Testis (tissue), 3 donors: Measurements from ENCODE around the gene KLHL6. TPM values are rescaled to one million over a fixed set of nuclear protein-coding genes. Genes with fewer than 3 reads are reported as not detected.
"Not testable (repeated sequence)": the region's sequence is repeated elsewhere in the genome, so short reads cannot be mapped to it uniquely, and the experiment has no call there.

Experiments used
- DNase-seq: peaks from one replicate; pipeline ENCODE4 v3.0.0-alpha.2; 2019
- H3K27ac ChIP-seq, 2 donors: fragments of 200-600 bp; sonication (generic); one replicate each; pipeline ENCODE4 v1.5.1; 2019
- H3K27me3 ChIP-seq: fragments of 200-600 bp; sonication (generic); one replicate; pipeline ENCODE4 v1.5.1; 2019
- H3K36me3 ChIP-seq: fragments of 200-600 bp; sonication (generic); one replicate; pipeline ENCODE4 v1.5.1; 2017; ENCODE audit warnings: low read depth; ENCODE audit errors: missing control alignments
- H3K4me1 ChIP-seq: fragments of 200-600 bp; sonication (generic); one replicate; pipeline ENCODE4 v1.5.1; 2019
- H3K4me3 ChIP-seq, 2 donors: fragments of 200-600 bp; sonication (generic); one replicate each; pipeline ENCODE4 v1.5.1; 2017 to 2019
- H3K9me3 ChIP-seq: fragments of 200-600 bp; sonication (generic); one replicate; pipeline ENCODE4 v1.5.1; 2017
- POLR2A ChIP-seq: fragments of 450-650 bp; IDR thresholded peaks from one replicate; pipeline ENCODE4 v1.6.1; 2017; ENCODE audit warnings: antibody characterized with exemption, mild to moderate bottlenecking, moderate library complexity
- WGBS, 2 donors: methylation state at CpG; one replicate each; pipeline ENCODE4 v1.1.5; 2018; 5-methylcytosine and 5-hydroxymethylcytosine counted together
- intact Hi-C: fragments of 100-400 bp; cut with DNase I; formaldehyde crosslinking; loops from one replicate; pipeline ENCODE4 v1.15.1; 2023; ENCODE audit warnings: low total_unique reads
- polyA plus RNA-seq: library from polyadenylated mRNA; stranded (reverse); fragments of 350-450 nt; fragmentation: Illumina TruSeq; extraction: RNeasy Lipid Tissue Mini Kit (QIAGEN cat#74804); gene quantifications from one replicate; pipeline ENCODE4 v1.2.3, GENCODE V29; 2014; ENCODE audit warnings: low read depth, low replicate concordance; ENCODE audit not compliant: insufficient read depth
- total RNA-seq, 2 donors: library from RNA; depleted of rRNA; stranded (reverse); fragments of >200 nt; gene quantifications; one replicate each; pipeline ENCODE4 v1.2.3, GENCODE V29; 2016
- TF ChIP-seq, protein P1 (sequence below), 3 experiments: fragments of 450-650 bp in 2 of 3; fragments of 200-600 bp in 1 of 3; sonication (generic) in 1 of 3; IDR thresholded peaks; one replicate each; pipeline ENCODE4 v1.5.1; 2016 to 2019; ENCODE audit warnings: antibody characterized with exemption in 3 of 3, mild to moderate bottlenecking in 2 of 3, moderate library complexity in 1 of 3

KLHL6 gene
- total and polyA plus RNA-seq, 3 donors from 2014 or later: 0.55 to 1.5 (median 1.4) TPM

- H3K4me1 ChIP-seq: peaks cover 9% of the 10 kb centered on the region
- H3K36me3 ChIP-seq: no peaks in the 10 kb centered on the region
- no peak overlapping the region for H3K27ac ChIP-seq
- no peak overlapping the region for H3K4me3 ChIP-seq
- H3K9me3 ChIP-seq: no peaks in the 10 kb centered on the region
- WGBS, 2 donors: 42 to 46% methylated on average over 6 of the region's 6 CpGs
- DNase-seq: no peak
- H3K27me3 ChIP-seq: no peaks in the 10 kb centered on the region
- TF ChIP-seq, protein P1, sequence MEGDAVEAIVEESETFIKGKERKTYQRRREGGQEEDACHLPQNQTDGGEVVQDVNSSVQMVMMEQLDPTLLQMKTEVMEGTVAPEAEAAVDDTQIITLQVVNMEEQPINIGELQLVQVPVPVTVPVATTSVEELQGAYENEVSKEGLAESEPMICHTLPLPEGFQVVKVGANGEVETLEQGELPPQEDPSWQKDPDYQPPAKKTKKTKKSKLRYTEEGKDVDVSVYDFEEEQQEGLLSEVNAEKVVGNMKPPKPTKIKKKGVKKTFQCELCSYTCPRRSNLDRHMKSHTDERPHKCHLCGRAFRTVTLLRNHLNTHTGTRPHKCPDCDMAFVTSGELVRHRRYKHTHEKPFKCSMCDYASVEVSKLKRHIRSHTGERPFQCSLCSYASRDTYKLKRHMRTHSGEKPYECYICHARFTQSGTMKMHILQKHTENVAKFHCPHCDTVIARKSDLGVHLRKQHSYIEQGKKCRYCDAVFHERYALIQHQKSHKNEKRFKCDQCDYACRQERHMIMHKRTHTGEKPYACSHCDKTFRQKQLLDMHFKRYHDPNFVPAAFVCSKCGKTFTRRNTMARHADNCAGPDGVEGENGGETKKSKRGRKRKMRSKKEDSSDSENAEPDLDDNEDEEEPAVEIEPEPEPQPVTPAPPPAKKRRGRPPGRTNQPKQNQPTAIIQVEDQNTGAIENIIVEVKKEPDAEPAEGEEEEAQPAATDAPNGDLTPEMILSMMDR (IDR thresholded peaks at IDR 0.05): no peak
- no peak for TF ChIP-seq POLR2A
- intact Hi-C loops: no loop called here
Observed at GRCh38 chr3:183576487-183577107, 21.1 kb upstream of the KLHL6 start.

GRCh38 chr3:183572935-183573334 is 17.4 kb upstream of the KLHL6 start:
- no peaks in the 10 kb centered on the region for H3K36me3 ChIP-seq
- intact Hi-C loops: no loop called here
- no peak overlapping the region for H3K27ac ChIP-seq
- H3K4me1 ChIP-seq: no peaks in the 10 kb centered on the region
- TF ChIP-seq POLR2A: no peak
- TF ChIP-seq, protein P1 (IDR thresholded peaks at IDR 0.05): no peak
- H3K27me3 ChIP-seq: no peaks in the 10 kb centered on the region
- 86 to 96% methylated on average over 3 of the region's 3 CpGs for WGBS, 2 donors
- no peak overlapping the region for H3K4me3 ChIP-seq
- no peaks in the 10 kb centered on the region for H3K9me3 ChIP-seq
- no peak for DNase-seq

GRCh38 chr3:183570191-183570590 is 14.7 kb upstream of the KLHL6 start:
- H3K27ac ChIP-seq, H3K9me3 ChIP-seq, intact Hi-C loops, H3K27me3 ChIP-seq, H3K4me3 ChIP-seq, H3K4me1 ChIP-seq, DNase-seq, H3K36me3 ChIP-seq: not testable (repeated sequence)
- WGBS, 2 donors: 80 to 86% methylated on average over 3 of the region's 3 CpGs

GRCh38 chr3:183566880-183567279 is 11.4 kb upstream of the KLHL6 start:
- H3K4me3 ChIP-seq: no peak overlapping the region
- H3K36me3 ChIP-seq: no peaks in the 10 kb centered on the region
- no peak for DNase-seq
- TF ChIP-seq, protein P1 (IDR thresholded peaks at IDR 0.05): no peak
- TF ChIP-seq POLR2A: no peak
- no peaks in the 10 kb centered on the region for H3K27me3 ChIP-seq
- H3K4me1 ChIP-seq: no peaks in the 10 kb centered on the region
- no peaks in the 10 kb centered on the region for H3K9me3 ChIP-seq
- H3K27ac ChIP-seq: no peak overlapping the region
- WGBS, 2 donors: 81 to 93% methylated on average over 4 of the region's 4 CpGs
- intact Hi-C loops: no loop called here

GRCh38 chr3:183564046-183564445 is 8.5 kb upstream of the KLHL6 start:
- no peaks in the 10 kb centered on the region for H3K4me1 ChIP-seq
- H3K4me3 ChIP-seq: no peak overlapping the region
- no peak overlapping the region for H3K27ac ChIP-seq
- no peak for DNase-seq
- TF ChIP-seq, protein P1 (IDR thresholded peaks at IDR 0.05): no peak
- no peak for TF ChIP-seq POLR2A
- WGBS, 2 donors: 65 to 84% methylated on average over 5 of the region's 5 CpGs
- H3K36me3 ChIP-seq: no peaks in the 10 kb centered on the region
- H3K27me3 ChIP-seq: no peaks in the 10 kb centered on the region
- intact Hi-C loops: no loop called here
- H3K9me3 ChIP-seq: no peaks in the 10 kb centered on the region
